Measurements from ENCODE around the gene PFN2. TPM values are rescaled to one million over a fixed set of nuclear protein-coding genes. Genes with fewer than 3 reads are reported as not detected.
A peak's percentile ranks its signal among the peaks of the same experiment; 100 is the strongest.
"Not testable (repeated sequence)": the region's sequence is repeated elsewhere in the genome, so short reads cannot be mapped to it uniquely, and the experiment has no call there.

Gene PFN2
- total RNA-seq, 4 donors from 2014 or later, result 64.1 to 208 (median 146) TPM

DNA sequence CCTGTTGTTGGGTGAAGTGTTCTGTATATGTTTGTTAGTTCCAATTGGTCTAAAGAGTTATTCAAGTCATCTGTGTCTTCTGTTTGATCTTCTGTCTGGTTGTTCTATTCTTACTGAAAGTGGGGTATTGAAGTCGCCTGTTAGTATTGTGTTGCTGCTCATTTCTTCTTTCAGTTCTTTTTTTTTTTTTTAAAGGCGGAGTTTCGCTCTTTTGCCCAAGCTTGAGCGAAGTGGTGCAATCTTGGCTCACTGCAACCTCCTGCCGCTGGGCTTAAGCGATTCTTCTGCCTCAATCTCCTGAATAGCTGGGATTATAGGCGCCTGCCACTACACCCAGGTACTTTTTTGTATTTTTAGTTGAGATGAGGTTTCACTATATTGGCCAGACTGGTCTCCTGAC lies 23.5 kb downstream of the PFN2 start:
- Histone ChIP-seq H3K27ac (no peak overlapping the region), H3K4me3 (no peak overlapping the region), H3K27me3 (no peaks in the 10 kb centered on the region), H3K4me1 (peaks cover 12 to 15% of the 10 kb centered on the region in 2 donors), H3K9me3 (no peaks in the 10 kb centered on the region), H3K36me3 (peaks cover 0 to 10% of the 10 kb centered on the region in 2 donors)
- in situ Hi-C loops (cut with MboI; ENCODE audit: low sequenced_read_pairs in 4 of 4), result loop anchor here in 3 of 4 donors (25.0 kb wide), 1 partner anchor 540 kb away; no protein-coding TSS in a partner anchor
- intact Hi-C loops (cut with DNase I; ENCODE audit: low total_unique reads), result no loop called here
- DNase-seq, result no peak
- no peak for TF ChIP-seq POLR2A (IDR thresholded peaks at IDR 0.05)
- TF ChIP-seq CTCF (IDR thresholded peaks at IDR 0.05 in 4 of 5, conservative IDR thresholded peaks at IDR 0.05 in 1 of 5), result no peak
- ATAC-seq, result peak in 1 of 2 donors; percentile 23

- in situ Hi-C loops (cut with MboI; ENCODE audit: low sequenced_read_pairs in 4 of 4), result loop anchor here in 3 of 4 donors (25.0 kb wide), 1 partner anchor 543 kb away; no protein-coding TSS in a partner anchor
- intact Hi-C loops (cut with DNase I; ENCODE audit: low total_unique reads); ATAC-seq: not testable (repeated sequence)
Observed at GRCh38 chr3:149943966-149944365, 26.7 kb downstream of the PFN2 start.

GRCh38 chr3:149942409-149942808 lies 28.3 kb downstream of the PFN2 start:
- in situ Hi-C loops (cut with MboI; ENCODE audit: low sequenced_read_pairs in 4 of 4) (loop anchor here in 3 of 4 donors (25.0 kb wide), 1 partner anchor 545 kb away; no protein-coding TSS in a partner anchor), intact Hi-C loops (cut with DNase I; ENCODE audit: low total_unique reads) (no loop called here)
- Histone ChIP-seq H3K36me3 (no peaks in the 10 kb centered on the region), H3K9me3 (no peaks in the 10 kb centered on the region), H3K4me3 (no peak overlapping the region), H3K27me3 (no peaks in the 10 kb centered on the region), H3K4me1 (peaks cover 8 to 14% of the 10 kb centered on the region in 2 donors), H3K27ac (no peak overlapping the region)
- ATAC-seq, result no peak
- no peak for DNase-seq
- TF ChIP-seq POLR2A (IDR thresholded peaks at IDR 0.05) (no peak), CTCF (IDR thresholded peaks at IDR 0.05 in 4 of 5, conservative IDR thresholded peaks at IDR 0.05 in 1 of 5) (no peak)

More at GRCh38 chr3:149943966-149944365, 26.7 kb downstream of the PFN2 start:
- H3K9me3 ChIP-seq, H3K4me3 ChIP-seq, H3K36me3 ChIP-seq, DNase-seq, H3K27me3 ChIP-seq, H3K27ac ChIP-seq: not testable (repeated sequence)
- H3K4me1 ChIP-seq, result peaks cover 8 to 15% of the 10 kb centered on the region in 2 donors

DNA sequence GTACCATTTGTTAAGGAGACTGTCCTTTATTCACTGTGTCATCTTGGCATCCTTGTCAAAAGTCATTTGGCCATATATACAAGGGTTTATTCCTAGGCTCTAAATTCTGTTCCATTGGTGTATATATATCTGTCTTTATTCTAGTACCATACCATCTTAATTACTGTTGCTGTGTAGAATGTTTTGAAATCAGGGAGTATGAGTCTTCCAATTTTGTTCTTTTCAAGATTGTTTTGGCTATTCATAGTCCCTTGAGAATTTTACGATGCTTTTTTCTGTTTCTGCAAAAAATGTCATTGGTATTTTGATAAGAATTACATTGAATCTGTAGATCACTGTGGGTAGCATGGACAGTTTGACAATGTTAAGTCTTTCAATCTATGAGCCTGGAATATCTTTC lies 28.7 kb downstream of the PFN2 start:
- TF ChIP-seq POLR2A (IDR thresholded peaks at IDR 0.05), result no peak
- DNase-seq (no peak), ATAC-seq (no peak)
- intact Hi-C loops (cut with DNase I; ENCODE audit: low total_unique reads), result no loop called here
- no peak overlapping the region for H3K27ac ChIP-seq
- peaks cover 5 to 14% of the 10 kb centered on the region in 2 donors for H3K4me1 ChIP-seq
- no peaks in the 10 kb centered on the region for H3K9me3 ChIP-seq
- no peaks in the 10 kb centered on the region for H3K36me3 ChIP-seq
- H3K27me3 ChIP-seq, result no peaks in the 10 kb centered on the region
- H3K4me3 ChIP-seq, result no peak overlapping the region
- in situ Hi-C loops (cut with MboI; ENCODE audit: low sequenced_read_pairs in 4 of 4), result loop anchor here in 3 of 4 donors (25.0 kb wide), 1 partner anchor 545 kb away; no protein-coding TSS in a partner anchor

DNA sequence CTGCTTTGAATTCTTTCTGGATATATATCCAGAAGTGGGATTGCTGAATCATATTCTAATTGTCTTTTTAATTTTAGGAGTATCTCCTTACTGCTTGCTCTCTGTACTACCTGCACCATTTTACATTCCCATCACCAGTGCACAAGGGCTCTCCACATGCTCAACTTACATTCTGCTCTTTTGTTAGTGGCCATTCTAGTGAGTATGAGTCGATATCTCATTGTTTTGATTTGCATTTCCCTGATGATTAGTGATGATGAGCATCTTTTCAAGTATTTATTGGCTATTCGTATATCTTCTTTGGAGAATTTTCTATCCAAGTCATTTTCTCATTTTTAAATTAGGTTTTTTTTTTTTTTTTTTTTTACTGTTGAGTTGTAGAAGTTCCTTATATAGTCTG lies 29.5 kb downstream of the PFN2 start:
- Histone ChIP-seq H3K4me3 (no peak overlapping the region), H3K36me3 (no peaks in the 10 kb centered on the region), H3K9me3 (no peaks in the 10 kb centered on the region), H3K27ac (no peak overlapping the region), H3K27me3 (no peaks in the 10 kb centered on the region), H3K4me1 (peaks cover 3 to 9% of the 10 kb centered on the region in 2 donors)
- no peak for TF ChIP-seq POLR2A (IDR thresholded peaks at IDR 0.05)
- TF ChIP-seq CTCF (IDR thresholded peaks at IDR 0.05 in 4 of 5, conservative IDR thresholded peaks at IDR 0.05 in 1 of 5), result no peak
- ATAC-seq (no peak), DNase-seq (no peak)
- in situ Hi-C loops (cut with MboI; ENCODE audit: low sequenced_read_pairs in 4 of 4), result loop anchor here in 3 of 4 donors (25.0 kb wide), 1 partner anchor 546 kb away; no protein-coding TSS in a partner anchor
- intact Hi-C loops (cut with DNase I; ENCODE audit: low total_unique reads), result no loop called here

DNA sequence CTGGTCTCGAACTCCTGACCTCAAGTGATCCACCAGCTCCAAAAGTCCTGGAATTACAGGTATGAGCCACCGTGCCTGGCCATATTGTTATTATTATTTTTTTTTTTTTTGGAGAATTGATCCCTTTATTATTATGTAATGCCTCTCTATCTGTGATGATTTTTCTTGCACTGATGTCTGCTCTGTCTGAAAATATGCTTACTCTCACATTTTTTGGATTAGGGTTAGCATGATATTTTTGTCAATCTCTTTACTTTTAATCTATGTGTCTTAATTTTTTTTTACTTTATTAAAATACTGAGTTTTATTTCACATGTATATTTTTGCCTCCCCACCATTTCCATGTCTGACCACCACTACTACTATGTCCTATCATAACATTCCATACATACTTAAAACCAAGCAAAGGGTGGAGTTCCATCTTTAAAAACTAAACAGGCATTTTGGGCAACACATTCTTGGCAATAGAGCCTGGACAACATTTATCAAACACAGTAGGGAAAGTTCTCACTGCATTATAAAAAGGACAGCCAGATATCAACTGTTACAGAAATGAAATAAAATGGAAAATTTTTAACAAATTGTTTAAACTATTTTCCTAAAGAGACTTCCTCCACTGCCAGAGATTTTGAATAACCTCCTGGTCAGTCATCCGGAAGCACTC lies 32.2 kb downstream of the PFN2 start:
- not testable (repeated sequence) for DNase-seq, H3K4me3 ChIP-seq, H3K27me3 ChIP-seq, H3K36me3 ChIP-seq, ATAC-seq, H3K9me3 ChIP-seq, H3K27ac ChIP-seq
- intact Hi-C loops (cut with DNase I; ENCODE audit: low total_unique reads) (loop anchor here (1.0 to 5.0 kb wide), 2 partner anchors 283 to 559 kb away; no protein-coding TSS in a partner anchor), in situ Hi-C loops (cut with MboI; ENCODE audit: low sequenced_read_pairs in 4 of 4) (loop anchor here in 3 of 4 donors (25.0 kb wide), 1 partner anchor 549 kb away; no protein-coding TSS in a partner anchor)
- H3K4me1 ChIP-seq, result peaks cover 15 to 17% of the 10 kb centered on the region in 2 donors

Measured in gastrocnemius medialis (tissue), 4 donors.